ENCODE results near the gene SLC2A2.

Gene SLC2A2

DNA sequence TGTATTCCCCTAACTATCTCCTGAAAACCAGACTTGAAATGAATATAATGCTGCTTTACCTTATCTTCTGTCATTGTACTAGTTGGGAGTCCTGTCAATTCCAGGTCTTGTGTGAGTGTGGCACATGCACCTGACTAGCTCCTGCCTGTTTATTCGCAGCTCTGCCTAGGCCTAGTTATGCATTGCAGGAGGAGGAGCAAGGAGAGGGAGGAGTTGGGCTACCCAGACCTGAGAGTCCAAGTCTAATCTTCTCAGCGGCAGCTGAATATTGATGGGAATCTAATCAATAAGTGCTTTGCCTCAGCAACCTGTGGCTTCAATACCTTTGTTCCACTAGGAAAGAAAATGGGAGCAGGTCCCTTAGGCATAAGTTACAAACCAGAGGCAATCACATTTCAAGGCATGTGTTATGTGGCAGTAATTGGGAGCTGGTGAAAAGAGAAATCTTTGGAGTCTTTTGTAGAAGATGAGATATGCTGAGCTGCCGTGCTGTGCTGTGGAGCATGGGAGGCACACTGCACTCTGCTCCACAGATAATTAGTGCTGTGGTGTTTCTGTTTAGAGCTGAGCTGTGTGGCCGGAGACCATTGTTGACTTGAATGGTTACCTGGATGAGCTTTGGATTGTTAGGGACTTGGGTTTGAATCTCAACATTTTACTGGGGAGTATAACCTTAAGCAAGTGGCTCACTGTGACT, at the start of gene SLC2A2:
TSS of gene SLC2A2 (minus strand) at position 124 of the 697 bp plus-strand sequence. CDS start at position 74, 50 bp downstream.
- DNase-seq (ENCODE audit: low read depth) = no peak

GRCh38 chr3:171072432-171072831, 45.9 kb upstream of the SLC2A2 start:
- DNase-seq (ENCODE audit: low read depth) = no peak

GRCh38 chr3:171068658-171069057, 42.1 kb upstream of the SLC2A2 start:
- no peak for DNase-seq (ENCODE audit: low read depth)

- no peak for DNase-seq (ENCODE audit: low read depth)
Observed at GRCh38 chr3:171066206-171066605, 39.7 kb upstream of the SLC2A2 start.

- DNase-seq (ENCODE audit: low read depth) = no peak
Observed at GRCh38 chr3:171065732-171066131, 39.2 kb upstream of the SLC2A2 start.

GRCh38 chr3:171064461-171064860, 37.9 kb upstream of the SLC2A2 start:
- no peak for DNase-seq (ENCODE audit: low read depth)

- DNase-seq (ENCODE audit: low read depth) = no peak
Observed at GRCh38 chr3:171061749-171062148, 35.2 kb upstream of the SLC2A2 start.

DNA sequence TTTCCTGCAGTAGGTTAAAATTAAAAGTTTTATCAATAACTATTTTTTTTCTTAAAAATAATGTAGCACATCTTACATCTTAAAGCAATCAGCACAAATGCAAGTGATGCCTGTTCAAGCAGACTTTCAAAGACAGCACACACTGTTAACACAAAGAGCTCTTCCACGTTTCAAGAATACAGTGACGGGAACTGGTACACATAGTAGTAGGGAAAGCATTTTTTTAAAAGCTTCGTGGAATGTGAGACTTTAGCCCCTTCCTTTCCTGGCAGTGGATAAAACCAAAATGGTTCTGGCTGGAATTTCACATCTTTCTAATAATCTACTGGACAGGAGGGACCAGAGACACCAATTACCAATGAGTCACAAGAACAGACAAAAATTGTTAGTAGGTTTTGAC, 33.5 kb upstream of the SLC2A2 start:
- DNase-seq (ENCODE audit: low read depth) = no peak

DNA sequence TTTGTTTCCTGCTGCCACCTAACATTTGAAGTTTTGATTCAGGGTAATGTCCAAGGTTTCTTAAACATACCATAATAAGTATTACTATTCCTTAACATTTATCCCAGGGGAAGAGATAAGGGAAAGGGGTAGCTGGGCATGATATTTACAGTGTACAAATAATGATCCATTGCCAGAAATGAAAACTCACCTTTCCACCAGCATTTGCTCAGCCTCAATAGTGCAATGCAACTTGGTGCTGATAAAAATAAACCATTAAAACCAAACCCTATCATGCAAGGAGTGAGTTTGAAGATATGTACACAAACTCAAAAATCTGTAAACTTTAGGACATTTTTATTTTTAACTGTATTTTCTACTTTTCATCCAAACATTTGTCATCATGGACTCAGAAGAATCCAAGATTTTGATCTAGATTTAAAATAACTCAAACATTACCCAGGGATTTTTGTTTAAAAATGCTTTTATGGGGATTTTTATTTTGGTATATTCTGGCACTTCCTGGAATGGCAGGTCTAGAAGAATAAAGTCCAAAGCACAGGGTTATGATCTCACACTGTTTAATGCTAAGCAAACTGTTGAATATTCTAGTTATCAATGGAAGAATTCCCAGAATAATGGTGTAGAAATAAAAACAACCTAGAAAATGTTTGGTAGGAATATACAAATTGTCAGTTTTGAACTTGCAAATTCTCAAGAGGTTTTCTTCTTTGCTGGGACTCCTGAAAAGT, 32.5 kb upstream of the SLC2A2 start:
- DNase-seq (ENCODE audit: low read depth) = no peak

DNA sequence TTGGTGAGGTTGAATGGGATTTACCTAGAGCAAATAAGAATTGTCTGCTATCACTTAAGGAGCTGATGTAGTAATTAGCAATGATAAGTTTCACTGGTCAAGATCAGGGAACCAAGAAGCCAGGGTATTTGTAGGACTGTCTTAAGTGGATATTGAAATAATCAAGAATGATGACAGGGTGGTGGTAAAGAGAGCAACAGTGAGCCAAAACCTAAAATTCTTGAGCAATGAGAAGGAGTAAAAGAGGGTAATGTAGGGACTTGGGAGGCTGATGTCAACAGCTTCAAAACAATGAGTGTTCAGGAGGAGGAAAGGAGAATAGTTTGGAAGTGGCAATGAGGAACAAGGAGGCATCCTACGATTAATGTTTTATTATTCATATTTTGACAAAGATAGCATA, 31.5 kb upstream of the SLC2A2 start:
- peak; percentile 27 for DNase-seq (ENCODE audit: low read depth)

- no peak for DNase-seq (ENCODE audit: low read depth)
Observed at GRCh38 chr3:171057072-171057471, 30.6 kb upstream of the SLC2A2 start.

- no peak for DNase-seq (ENCODE audit: low read depth)
Observed at GRCh38 chr3:171056528-171056927, 30.0 kb upstream of the SLC2A2 start.

GRCh38 chr3:171055336-171056178, 29.0 kb upstream of the SLC2A2 start:
- no peak for DNase-seq (ENCODE audit: low read depth)

DNA sequence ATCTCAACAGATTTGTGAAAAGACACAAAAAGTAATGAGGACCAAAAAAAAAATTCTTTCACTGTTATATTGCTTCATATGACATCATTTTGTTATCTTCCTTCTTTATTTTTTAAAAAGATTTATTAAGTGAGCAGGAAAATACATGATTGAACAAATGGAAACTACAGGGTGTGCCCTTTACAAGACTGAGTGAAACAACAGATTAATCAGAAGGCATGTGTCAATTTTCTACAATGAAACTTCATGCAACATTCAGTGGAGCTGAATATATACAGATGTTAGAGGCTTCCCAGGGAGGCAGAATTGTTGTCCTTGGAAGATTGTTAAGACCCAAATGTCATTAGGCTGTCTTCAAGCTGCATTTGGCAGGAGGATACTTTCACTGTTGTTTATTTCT, 28.4 kb upstream of the SLC2A2 start:
- DNase-seq (ENCODE audit: low read depth) = peak; percentile 16

- no peak for DNase-seq (ENCODE audit: low read depth)
Observed at GRCh38 chr3:171054231-171054630, 27.7 kb upstream of the SLC2A2 start.

DNA sequence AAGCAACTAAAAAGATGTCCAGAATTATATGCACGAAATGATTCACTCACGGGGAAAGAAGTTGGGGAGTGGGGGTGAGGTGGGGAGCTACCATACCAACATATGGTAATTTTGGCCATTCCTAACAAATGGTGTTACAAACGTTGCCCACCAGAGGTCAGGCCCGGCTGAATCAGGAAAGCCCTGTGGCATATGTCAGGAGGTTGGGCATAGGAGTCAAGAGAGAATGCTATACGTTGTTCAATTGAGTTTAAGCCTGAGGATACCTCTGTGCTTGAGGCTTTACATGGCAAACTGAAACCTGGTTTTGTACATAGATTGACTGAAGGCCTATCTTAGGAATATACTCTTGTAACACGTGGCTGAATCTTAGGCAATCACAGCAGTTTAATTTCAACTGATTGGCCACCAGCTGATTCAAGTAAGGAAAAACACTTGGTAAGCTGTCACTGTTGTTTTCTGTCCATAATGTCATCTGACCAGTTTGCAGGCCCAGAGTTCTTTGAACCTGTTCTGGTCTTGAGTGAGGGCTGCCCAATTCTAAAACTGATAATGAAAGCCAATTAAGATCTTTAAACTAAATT, 23.4 kb upstream of the SLC2A2 start:
- peak; percentile 45 for DNase-seq (ENCODE audit: low read depth)

DNA sequence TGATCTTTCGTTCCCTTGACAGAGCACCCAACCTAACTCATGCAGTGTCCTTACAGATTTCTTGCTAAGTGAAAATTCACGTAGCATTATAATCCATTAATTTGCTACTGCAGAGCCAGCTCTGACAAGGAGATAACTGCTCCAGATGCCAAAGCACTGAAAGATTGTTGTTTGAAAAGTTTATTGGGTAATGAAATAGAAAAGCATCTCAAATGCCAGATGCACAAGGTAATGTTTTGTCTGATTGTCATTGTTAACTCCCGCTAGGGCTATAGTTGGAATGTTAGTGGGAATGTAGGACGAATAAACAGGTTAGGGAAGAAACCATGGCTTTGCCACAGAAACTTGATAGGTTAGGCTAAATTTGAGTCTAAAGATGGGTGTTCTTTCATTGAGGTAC, 20.2 kb upstream of the SLC2A2 start:
- DNase-seq (ENCODE audit: low read depth) = no peak

- peak; percentile 40 for DNase-seq (ENCODE audit: low read depth)
Observed at GRCh38 chr3:171044835-171045793, 18.6 kb upstream of the SLC2A2 start.

- DNase-seq (ENCODE audit: low read depth) = no peak
Observed at GRCh38 chr3:171044384-171044783, 17.9 kb upstream of the SLC2A2 start.

- DNase-seq (ENCODE audit: low read depth) = no peak
Observed at GRCh38 chr3:171039674-171040073, 13.2 kb upstream of the SLC2A2 start.

DNA sequence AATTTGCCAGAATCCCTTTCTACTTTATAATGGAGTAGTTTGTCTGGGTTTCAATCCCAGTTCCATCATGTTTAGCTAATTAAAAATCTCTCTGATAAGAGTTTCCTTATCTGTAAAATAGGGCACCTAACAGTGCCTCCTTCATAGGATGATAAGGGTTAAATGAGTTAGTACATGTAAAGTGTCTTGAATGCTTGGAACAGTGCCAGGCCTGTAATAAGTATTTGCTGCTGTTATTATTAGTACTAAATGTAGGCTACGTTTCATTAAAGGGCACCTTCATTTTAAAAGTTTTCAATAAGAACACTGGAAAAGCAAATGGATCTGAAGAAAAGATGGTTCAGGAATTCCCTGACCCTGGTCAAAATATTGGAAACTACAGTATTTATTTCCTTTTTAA, 11.8 kb upstream of the SLC2A2 start:
- no peak for DNase-seq (ENCODE audit: low read depth)
